ENCODE results near the gene CYP19A1. TPM values are rescaled to one million over a fixed set of nuclear protein-coding genes. Genes with fewer than 3 reads are reported as not detected.

The CYP19A1 gene
- total RNA-seq, 1 donor from 2014 or later = not detected

DNA sequence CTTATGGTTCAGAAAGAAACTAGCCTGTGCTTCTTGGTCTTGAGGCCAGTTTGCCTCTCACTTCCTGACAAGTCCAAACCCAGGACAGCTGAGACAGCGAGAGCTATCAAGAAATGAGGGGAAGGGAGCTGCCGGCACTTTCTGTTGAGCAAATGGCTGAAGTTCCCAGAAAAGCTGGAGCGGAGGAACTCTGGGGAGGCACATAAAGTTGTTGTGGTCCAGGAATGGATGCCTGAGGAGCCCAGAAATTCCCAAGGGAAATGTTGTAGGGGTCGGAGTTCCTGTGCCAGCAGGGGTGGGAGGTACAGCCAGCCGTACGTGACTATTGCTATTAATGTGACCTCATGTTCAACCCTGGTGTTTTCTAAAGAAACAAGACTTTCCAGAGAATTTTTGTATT is 144.9 kb downstream of the CYP19A1 start:
- no peaks in the 10 kb centered on the region for H3K4me1 Mint-ChIP-seq

DNA sequence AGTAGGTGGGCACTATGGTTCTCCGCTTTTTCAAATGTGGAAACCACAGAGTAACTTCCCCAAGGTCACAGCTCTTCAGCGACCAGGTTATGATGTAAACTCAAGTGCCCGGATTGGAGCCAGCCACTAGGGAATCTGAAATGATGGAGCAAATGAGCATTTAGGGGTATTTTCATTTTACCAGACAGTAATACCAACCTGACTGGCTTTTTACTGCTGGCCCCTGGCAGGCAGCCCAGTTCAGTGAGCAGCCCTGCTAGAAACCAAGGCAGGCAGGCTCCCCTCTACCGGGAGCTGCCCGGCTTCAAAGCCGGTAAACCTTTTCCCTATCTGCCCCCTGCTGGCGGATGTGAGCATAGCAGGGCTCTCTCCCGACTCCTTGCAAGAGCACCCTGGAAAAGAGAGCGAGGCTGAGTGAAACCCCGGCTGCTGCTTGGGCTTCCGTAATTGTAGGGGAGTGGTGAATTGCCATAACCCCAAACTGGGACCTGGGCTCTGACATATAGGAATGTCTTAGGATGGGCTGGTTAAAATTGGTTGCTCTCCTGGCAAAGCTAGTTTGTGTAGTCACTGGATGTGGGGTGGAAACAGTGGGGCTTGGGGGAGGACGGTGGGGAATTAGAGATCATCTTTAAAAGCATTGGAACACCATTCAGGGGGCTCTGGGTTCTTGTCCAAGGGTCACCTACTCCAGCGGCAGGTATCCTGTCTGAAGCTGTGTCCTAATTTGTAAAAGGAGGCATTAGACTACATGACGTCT is 145.7 kb downstream of the CYP19A1 start:
- peaks cover 44% of the 10 kb centered on the region for H3K27me3 Mint-ChIP-seq (ENCODE audit: low read depth)
- peak; percentile 76 to 95 for DNase-seq (ENCODE audit: low spot score in 2 of 2, unreplicated experiment in 2 of 2)
- H3K27ac Mint-ChIP-seq = no peak overlapping the region
- TF ChIP-seq, protein P1, sequence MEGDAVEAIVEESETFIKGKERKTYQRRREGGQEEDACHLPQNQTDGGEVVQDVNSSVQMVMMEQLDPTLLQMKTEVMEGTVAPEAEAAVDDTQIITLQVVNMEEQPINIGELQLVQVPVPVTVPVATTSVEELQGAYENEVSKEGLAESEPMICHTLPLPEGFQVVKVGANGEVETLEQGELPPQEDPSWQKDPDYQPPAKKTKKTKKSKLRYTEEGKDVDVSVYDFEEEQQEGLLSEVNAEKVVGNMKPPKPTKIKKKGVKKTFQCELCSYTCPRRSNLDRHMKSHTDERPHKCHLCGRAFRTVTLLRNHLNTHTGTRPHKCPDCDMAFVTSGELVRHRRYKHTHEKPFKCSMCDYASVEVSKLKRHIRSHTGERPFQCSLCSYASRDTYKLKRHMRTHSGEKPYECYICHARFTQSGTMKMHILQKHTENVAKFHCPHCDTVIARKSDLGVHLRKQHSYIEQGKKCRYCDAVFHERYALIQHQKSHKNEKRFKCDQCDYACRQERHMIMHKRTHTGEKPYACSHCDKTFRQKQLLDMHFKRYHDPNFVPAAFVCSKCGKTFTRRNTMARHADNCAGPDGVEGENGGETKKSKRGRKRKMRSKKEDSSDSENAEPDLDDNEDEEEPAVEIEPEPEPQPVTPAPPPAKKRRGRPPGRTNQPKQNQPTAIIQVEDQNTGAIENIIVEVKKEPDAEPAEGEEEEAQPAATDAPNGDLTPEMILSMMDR (IDR thresholded peaks at IDR 0.05; ENCODE audit: unreplicated experiment) = peak; percentile 96
- no peak overlapping the region for H3K4me3 Mint-ChIP-seq
- H3K36me3 Mint-ChIP-seq = no peaks in the 10 kb centered on the region
- no peaks in the 10 kb centered on the region for H3K9me3 Mint-ChIP-seq
- H3K4me1 Mint-ChIP-seq = no peaks in the 10 kb centered on the region

More for the DNA sequence above, 144.9 kb downstream of the CYP19A1 start:
- no peaks in the 10 kb centered on the region for H3K9me3 Mint-ChIP-seq
- H3K4me3 Mint-ChIP-seq = no peak overlapping the region
- H3K36me3 Mint-ChIP-seq = no peaks in the 10 kb centered on the region
- TF ChIP-seq, protein P1 (IDR thresholded peaks at IDR 0.05; ENCODE audit: unreplicated experiment) = no peak
- no peak for DNase-seq (ENCODE audit: low spot score in 2 of 2, unreplicated experiment in 2 of 2)
- H3K27ac Mint-ChIP-seq = no peak overlapping the region
- peaks cover 50% of the 10 kb centered on the region for H3K27me3 Mint-ChIP-seq (ENCODE audit: low read depth)

DNA sequence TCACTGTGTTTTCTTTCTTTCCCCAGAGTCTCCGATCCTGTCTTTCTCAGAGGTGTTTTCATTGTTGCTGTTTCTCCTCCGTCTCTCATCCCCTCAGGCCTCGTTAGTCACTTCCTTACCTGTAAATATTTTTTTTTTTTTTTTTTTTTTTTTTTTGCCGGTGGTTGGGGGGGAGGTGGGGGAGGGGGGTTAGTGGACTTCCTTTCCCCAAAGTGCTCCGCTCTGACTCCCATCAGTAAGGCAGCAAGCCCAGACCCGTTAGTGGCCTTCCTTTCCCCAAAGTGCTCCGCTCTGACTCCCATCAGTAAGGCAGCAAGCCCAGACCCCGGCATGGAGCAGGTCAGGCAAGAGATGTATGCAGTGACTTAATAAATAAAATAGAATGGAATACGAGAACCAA is 146.6 kb downstream of the CYP19A1 start:
- Mint-ChIP-seq H3K4me3 (no peak overlapping the region), H3K9me3 (no peaks in the 10 kb centered on the region), H3K27ac (no peak overlapping the region), H3K27me3 (ENCODE audit: low read depth) (peaks cover 36% of the 10 kb centered on the region), H3K4me1 (no peaks in the 10 kb centered on the region), H3K36me3 (no peaks in the 10 kb centered on the region)
- DNase-seq (ENCODE audit: low spot score in 2 of 2, unreplicated experiment in 2 of 2) = no peak
- TF ChIP-seq, protein P1 (IDR thresholded peaks at IDR 0.05; ENCODE audit: unreplicated experiment) = no peak

DNA sequence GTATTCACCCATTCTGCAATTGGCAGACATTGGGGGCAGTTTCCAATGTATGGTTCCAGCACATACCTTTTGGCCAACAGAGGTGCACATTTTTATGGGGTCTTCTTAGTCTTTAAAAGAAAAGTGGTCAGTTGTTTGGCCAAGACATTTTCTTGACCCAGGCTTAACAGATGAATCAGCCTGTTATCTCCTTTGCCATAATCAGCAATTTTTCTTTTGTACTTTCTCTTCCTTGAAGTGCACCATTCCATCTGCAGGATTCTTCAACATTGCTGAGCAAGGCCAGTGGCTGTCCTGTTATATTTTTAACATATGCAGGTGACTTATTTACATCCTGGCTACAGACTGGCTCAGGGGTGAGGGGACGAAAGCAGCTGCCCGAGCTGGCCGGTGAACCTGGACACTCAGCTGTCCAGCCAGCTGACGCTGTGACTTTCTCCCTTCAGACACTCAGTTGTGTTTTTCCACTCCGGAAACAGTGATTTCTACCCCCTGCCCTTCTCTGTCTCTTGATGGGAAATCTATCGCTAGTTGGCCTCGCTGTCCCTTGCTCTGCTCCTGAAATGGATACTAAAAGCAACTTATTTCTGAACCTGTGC is 147.2 kb downstream of the CYP19A1 start:
- no peak for DNase-seq (ENCODE audit: low spot score in 2 of 2, unreplicated experiment in 2 of 2)
- Mint-ChIP-seq H3K4me3 (no peak overlapping the region), H3K9me3 (no peaks in the 10 kb centered on the region), H3K36me3 (no peaks in the 10 kb centered on the region), H3K27ac (no peak overlapping the region), H3K27me3 (ENCODE audit: low read depth) (peaks cover 31% of the 10 kb centered on the region), H3K4me1 (no peaks in the 10 kb centered on the region)
- TF ChIP-seq, protein P1 (IDR thresholded peaks at IDR 0.05; ENCODE audit: unreplicated experiment) = no peak

DNA sequence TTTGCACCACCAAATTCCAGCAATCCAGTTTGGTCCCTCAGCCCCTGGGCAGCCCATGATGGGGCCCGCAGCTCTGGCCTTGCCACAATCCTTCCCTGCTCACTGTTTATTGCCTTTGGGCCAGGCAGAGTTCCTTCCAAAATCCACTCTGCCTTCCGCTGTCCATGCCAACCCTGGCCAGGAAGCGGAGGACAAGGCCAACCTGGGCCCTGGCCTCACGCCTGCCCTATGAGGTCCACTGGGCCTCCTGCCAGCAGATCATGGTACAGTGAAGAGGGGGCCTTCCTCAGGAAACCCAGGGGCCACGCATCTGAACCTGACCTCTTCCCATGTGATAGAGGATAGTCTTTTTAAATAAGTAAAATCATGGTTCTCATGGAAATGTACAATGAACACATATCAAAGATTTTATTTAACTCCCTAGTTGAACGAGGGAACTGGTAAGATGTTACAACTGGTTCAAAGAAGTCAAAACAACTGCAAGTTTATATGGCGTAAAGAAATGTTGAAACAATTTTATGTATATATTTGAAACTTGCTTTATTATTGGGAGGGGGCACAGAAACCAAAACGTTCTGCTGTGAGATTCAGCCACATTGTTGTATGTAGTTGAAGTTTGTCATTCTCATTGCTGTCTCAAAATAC is 147.8 kb downstream of the CYP19A1 start:
- Mint-ChIP-seq H3K27me3 (ENCODE audit: low read depth) (peaks cover 28% of the 10 kb centered on the region), H3K36me3 (no peaks in the 10 kb centered on the region), H3K4me3 (no peak overlapping the region), H3K9me3 (no peaks in the 10 kb centered on the region), H3K4me1 (no peaks in the 10 kb centered on the region), H3K27ac (no peak overlapping the region)
- DNase-seq (ENCODE audit: low spot score in 2 of 2, unreplicated experiment in 2 of 2) = no peak
- TF ChIP-seq, protein P1 (IDR thresholded peaks at IDR 0.05; ENCODE audit: unreplicated experiment) = no peak

Data from mesothelial cell of epicardium (in vitro differentiated cells).